Measurements from ENCODE around the gene MS4A4E. TPM values are rescaled to one million over a fixed set of nuclear protein-coding genes. Genes with fewer than 3 reads are reported as not detected.
A peak's percentile ranks its signal among the peaks of the same experiment; 100 is the strongest.

Gene MS4A4E
- total RNA-seq, 1 experiment from 2014 or later: not detected

GRCh38 chr11:60251485-60252212 lies 8.7 kb upstream of the MS4A4E start:
- Mint-ChIP-seq H3K36me3 (0 out of 2 replicates have a peak, but pooled peaks cover 3% of the 10 kb centered on the region), H3K9me3 (peaks cover 28% of the 10 kb centered on the region), H3K4me1 (peaks cover 4% of the 10 kb centered on the region; the same call in 1 of the 2 replicates), H3K4me3 (no peak overlapping the region), H3K27ac (no peak overlapping the region), H3K27me3 (ENCODE audit: low read depth) (no peaks in the 10 kb centered on the region)
- DNase-seq (ENCODE audit: low spot score) (no peak), ATAC-seq (peak; percentile 77)
- TF ChIP-seq NFYB (CRISPR knock-in tag; conservative IDR thresholded peaks at IDR 0.05; ENCODE audit: low read depth) (no peak), ZNF138 (CRISPR knock-in tag; conservative IDR thresholded peaks at IDR 0.05) (no peak), ELF4 (CRISPR knock-in tag; IDR thresholded peaks at IDR 0.05; ENCODE audit: low read depth) (no peak), ARID4B (CRISPR knock-in tag; IDR thresholded peaks at IDR 0.05; ENCODE audit: borderline replicate concordance) (no peak), PRDM15 (CRISPR knock-in tag; IDR thresholded peaks at IDR 0.05) (no peak), ZNF396 (CRISPR knock-in tag; IDR thresholded peaks at IDR 0.05; ENCODE audit: borderline replicate concordance) (no peak), JUN (CRISPR knock-in tag; IDR thresholded peaks at IDR 0.05) (no peak), CREB1 (CRISPR knock-in tag; IDR thresholded peaks at IDR 0.05) (no peak), FOXJ3 (CRISPR knock-in tag; IDR thresholded peaks at IDR 0.05; ENCODE audit: borderline replicate concordance) (no peak), SMAD4 (CRISPR knock-in tag; IDR thresholded peaks at IDR 0.05) (no peak), GABPB1 (CRISPR knock-in tag; IDR thresholded peaks at IDR 0.05) (no peak)
- TF ChIP-seq, protein P1, sequence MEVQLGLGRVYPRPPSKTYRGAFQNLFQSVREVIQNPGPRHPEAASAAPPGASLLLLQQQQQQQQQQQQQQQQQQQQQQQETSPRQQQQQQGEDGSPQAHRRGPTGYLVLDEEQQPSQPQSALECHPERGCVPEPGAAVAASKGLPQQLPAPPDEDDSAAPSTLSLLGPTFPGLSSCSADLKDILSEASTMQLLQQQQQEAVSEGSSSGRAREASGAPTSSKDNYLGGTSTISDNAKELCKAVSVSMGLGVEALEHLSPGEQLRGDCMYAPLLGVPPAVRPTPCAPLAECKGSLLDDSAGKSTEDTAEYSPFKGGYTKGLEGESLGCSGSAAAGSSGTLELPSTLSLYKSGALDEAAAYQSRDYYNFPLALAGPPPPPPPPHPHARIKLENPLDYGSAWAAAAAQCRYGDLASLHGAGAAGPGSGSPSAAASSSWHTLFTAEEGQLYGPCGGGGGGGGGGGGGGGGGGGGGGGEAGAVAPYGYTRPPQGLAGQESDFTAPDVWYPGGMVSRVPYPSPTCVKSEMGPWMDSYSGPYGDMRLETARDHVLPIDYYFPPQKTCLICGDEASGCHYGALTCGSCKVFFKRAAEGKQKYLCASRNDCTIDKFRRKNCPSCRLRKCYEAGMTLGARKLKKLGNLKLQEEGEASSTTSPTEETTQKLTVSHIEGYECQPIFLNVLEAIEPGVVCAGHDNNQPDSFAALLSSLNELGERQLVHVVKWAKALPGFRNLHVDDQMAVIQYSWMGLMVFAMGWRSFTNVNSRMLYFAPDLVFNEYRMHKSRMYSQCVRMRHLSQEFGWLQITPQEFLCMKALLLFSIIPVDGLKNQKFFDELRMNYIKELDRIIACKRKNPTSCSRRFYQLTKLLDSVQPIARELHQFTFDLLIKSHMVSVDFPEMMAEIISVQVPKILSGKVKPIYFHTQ (CRISPR knock-in tag; IDR thresholded peaks at IDR 0.05): no peak
- TF ChIP-seq, protein P2, sequence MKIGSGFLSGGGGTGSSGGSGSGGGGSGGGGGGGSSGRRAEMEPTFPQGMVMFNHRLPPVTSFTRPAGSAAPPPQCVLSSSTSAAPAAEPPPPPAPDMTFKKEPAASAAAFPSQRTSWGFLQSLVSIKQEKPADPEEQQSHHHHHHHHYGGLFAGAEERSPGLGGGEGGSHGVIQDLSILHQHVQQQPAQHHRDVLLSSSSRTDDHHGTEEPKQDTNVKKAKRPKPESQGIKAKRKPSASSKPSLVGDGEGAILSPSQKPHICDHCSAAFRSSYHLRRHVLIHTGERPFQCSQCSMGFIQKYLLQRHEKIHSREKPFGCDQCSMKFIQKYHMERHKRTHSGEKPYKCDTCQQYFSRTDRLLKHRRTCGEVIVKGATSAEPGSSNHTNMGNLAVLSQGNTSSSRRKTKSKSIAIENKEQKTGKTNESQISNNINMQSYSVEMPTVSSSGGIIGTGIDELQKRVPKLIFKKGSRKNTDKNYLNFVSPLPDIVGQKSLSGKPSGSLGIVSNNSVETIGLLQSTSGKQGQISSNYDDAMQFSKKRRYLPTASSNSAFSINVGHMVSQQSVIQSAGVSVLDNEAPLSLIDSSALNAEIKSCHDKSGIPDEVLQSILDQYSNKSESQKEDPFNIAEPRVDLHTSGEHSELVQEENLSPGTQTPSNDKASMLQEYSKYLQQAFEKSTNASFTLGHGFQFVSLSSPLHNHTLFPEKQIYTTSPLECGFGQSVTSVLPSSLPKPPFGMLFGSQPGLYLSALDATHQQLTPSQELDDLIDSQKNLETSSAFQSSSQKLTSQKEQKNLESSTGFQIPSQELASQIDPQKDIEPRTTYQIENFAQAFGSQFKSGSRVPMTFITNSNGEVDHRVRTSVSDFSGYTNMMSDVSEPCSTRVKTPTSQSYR (CRISPR knock-in tag; IDR thresholded peaks at IDR 0.05): no peak
- TF ChIP-seq, protein P3, sequence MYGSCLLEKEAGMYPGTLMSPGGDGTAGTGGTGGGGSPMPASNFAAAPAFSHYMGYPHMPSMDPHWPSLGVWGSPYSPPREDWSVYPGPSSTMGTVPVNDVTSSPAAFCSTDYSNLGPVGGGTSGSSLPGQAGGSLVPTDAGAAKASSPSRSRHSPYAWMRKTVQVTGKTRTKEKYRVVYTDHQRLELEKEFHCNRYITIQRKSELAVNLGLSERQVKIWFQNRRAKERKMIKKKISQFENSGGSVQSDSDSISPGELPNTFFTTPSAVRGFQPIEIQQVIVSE (CRISPR knock-in tag; IDR thresholded peaks at IDR 0.05; ENCODE audit: borderline replicate concordance): no peak
- ChIA-PET CTCF (interaction anchor here (0.6 to 2.4 kb wide), 17 partner anchors 13 to 1193 kb away, joined by 3 to 11 read pairs (median 4); no protein-coding TSS in a partner anchor), POLR2A (no interaction called here)
